ENCODE results near the gene CNTNAP5.

The CNTNAP5 gene

GRCh38 chr2:124201713-124202112 is 176.6 kb downstream of the CNTNAP5 start:
- H3K9ac ChIP-seq = no peak overlapping the region
- H3K27me3 ChIP-seq = no peaks in the 10 kb centered on the region
- no peak overlapping the region for H3K4me2 ChIP-seq
- no peaks in the 10 kb centered on the region for H3K36me3 ChIP-seq
- no peak overlapping the region for H3K4me3 ChIP-seq
- no peak for TF ChIP-seq Cebpa-rat (IDR thresholded peaks at IDR 0.05)
- no peaks in the 10 kb centered on the region for H4K20me1 ChIP-seq
- no peaks in the 10 kb centered on the region for H3K4me1 ChIP-seq
- peaks cover 9 to 29% (median 17%) of the 10 kb centered on the region in 11 experiments; a peak in 21 of 22 replicates for H3K9me3 ChIP-seq (replicated peaks in 1 of 11)
- no peak overlapping the region for H3K27ac ChIP-seq

DNA sequence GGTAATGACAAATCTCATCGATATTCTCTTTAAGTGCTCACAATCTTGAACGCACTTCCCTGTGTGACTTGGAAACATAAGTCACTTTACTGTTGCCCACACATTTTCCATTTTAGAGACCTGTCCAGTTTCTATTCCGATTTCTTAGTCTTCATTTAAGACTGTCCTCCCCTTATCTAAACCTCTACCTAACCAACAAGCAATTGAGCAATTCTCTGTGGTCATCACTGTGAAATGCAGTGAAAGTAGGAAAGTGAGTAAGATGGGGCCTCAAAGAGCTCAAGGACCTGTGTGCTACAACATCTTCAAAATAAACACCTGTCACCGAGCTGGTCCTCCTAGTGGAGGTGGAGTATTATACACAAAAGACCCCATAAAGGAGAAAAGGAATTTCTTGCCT is 184.4 kb downstream of the CNTNAP5 start:
- no peaks in the 10 kb centered on the region for H4K20me1 ChIP-seq
- no peak overlapping the region for H3K4me3 ChIP-seq
- no peaks in the 10 kb centered on the region for H3K4me1 ChIP-seq
- peaks cover 9 to 17% (median 13%) of the 10 kb centered on the region in 11 experiments; a peak in 21 of 22 replicates for H3K9me3 ChIP-seq (replicated peaks in 1 of 11)
- no peaks in the 10 kb centered on the region for H3K36me3 ChIP-seq
- H3K9ac ChIP-seq = no peak overlapping the region
- no peak overlapping the region for H3K4me2 ChIP-seq
- no peaks in the 10 kb centered on the region for H3K27me3 ChIP-seq
- H3K27ac ChIP-seq = no peak overlapping the region
- no peak for TF ChIP-seq Cebpa-rat (IDR thresholded peaks at IDR 0.05)

DNA sequence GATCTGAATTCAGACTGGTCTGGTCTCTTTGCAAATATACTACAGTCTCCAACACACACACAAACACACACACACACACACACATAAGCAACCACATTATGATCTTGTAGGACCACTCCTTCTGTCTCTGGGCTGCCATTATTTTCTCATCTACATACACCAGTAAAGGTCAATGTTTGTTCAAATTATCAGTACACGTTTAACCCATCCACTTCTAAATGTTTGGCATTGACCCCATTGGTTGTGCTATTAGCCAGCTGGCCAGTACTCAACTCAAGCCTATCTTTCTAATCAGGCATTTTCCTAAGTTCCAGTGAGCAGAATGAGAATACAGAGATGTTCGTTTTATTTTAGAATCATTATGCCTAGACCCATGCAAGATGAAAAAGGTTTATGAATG is 186.4 kb downstream of the CNTNAP5 start:
- Histone ChIP-seq H3K27ac (no peak overlapping the region), H3K4me2 (no peak overlapping the region), H3K9me3 (replicated peaks in 1 of 11) (no peaks in the 10 kb centered on the region), H3K36me3 (no peaks in the 10 kb centered on the region), H4K20me1 (no peaks in the 10 kb centered on the region), H3K4me1 (no peaks in the 10 kb centered on the region), H3K4me3 (no peak overlapping the region), H3K27me3 (no peaks in the 10 kb centered on the region), H3K9ac (no peak overlapping the region)
- no peak for TF ChIP-seq Cebpa-rat (IDR thresholded peaks at IDR 0.05)

- Histone ChIP-seq H3K36me3 (no peaks in the 10 kb centered on the region), H3K4me3 (no peak overlapping the region), H3K27ac (no peak overlapping the region), H3K4me1 (no peaks in the 10 kb centered on the region), H3K9me3 (replicated peaks in 1 of 11) (no peaks in the 10 kb centered on the region), H3K9ac (no peak overlapping the region), H3K4me2 (no peak overlapping the region), H3K27me3 (no peaks in the 10 kb centered on the region), H4K20me1 (no peaks in the 10 kb centered on the region)
- no peak for TF ChIP-seq Cebpa-rat (IDR thresholded peaks at IDR 0.05)
Measured at GRCh38 chr2:124213977-124214587, 189.0 kb downstream of the CNTNAP5 start.

- Histone ChIP-seq H3K4me3 (no peak overlapping the region), H3K9me3 (replicated peaks in 1 of 11) (no peaks in the 10 kb centered on the region), H3K36me3 (no peaks in the 10 kb centered on the region), H3K4me1 (peaks cover 0 to 10% (median 0%) of the 10 kb centered on the region in 10 experiments; a peak in 6 of 20 replicates), H3K4me2 (no peak overlapping the region), H3K27ac (no peak overlapping the region), H3K27me3 (no peaks in the 10 kb centered on the region), H4K20me1 (no peaks in the 10 kb centered on the region), H3K9ac (no peak overlapping the region)
- no peak for TF ChIP-seq Cebpa-rat (IDR thresholded peaks at IDR 0.05)
Measured at GRCh38 chr2:124246170-124246569, 221.1 kb downstream of the CNTNAP5 start.

GRCh38 chr2:124248386-124248785 is 223.3 kb downstream of the CNTNAP5 start:
- peaks cover 0 to 10% (median 0%) of the 10 kb centered on the region in 10 experiments; a peak in 6 of 20 replicates for H3K4me1 ChIP-seq
- no peaks in the 10 kb centered on the region for H3K27me3 ChIP-seq
- H3K9me3 ChIP-seq (replicated peaks in 1 of 11) = no peaks in the 10 kb centered on the region
- no peaks in the 10 kb centered on the region for H4K20me1 ChIP-seq
- no peak overlapping the region for H3K9ac ChIP-seq
- no peak overlapping the region for H3K4me3 ChIP-seq
- no peak overlapping the region for H3K27ac ChIP-seq
- no peak overlapping the region for H3K4me2 ChIP-seq
- no peaks in the 10 kb centered on the region for H3K36me3 ChIP-seq
- no peak for TF ChIP-seq Cebpa-rat (IDR thresholded peaks at IDR 0.05)

DNA sequence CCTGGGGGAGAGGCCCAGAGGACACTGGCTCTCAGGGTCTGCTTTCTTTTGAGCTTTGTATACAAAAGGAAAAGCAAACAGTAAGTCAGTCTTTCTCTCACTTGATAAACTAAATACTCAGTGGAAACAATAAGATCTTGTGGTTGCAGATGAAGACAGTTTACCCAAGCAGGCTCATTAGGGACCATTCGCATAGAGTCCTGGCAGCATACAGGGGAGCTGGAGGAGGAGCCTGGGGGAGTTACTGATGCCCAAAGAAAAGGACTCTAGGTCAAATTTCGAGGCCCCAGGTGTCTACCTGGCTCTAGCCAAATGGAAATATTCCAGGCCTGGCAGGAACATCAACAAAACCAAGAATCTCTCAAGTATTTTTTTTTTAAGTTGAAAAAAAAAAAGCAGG is 225.3 kb downstream of the CNTNAP5 start:
- Histone ChIP-seq H3K27ac (no peak overlapping the region), H3K9me3 (replicated peaks in 1 of 11) (no peaks in the 10 kb centered on the region), H3K4me2 (no peak overlapping the region), H3K36me3 (no peaks in the 10 kb centered on the region), H3K4me1 (no peaks in the 10 kb centered on the region), H3K4me3 (no peak overlapping the region), H3K27me3 (no peaks in the 10 kb centered on the region), H4K20me1 (no peaks in the 10 kb centered on the region), H3K9ac (no peak overlapping the region)
- TF ChIP-seq Cebpa-rat (IDR thresholded peaks at IDR 0.05) = no peak

DNA sequence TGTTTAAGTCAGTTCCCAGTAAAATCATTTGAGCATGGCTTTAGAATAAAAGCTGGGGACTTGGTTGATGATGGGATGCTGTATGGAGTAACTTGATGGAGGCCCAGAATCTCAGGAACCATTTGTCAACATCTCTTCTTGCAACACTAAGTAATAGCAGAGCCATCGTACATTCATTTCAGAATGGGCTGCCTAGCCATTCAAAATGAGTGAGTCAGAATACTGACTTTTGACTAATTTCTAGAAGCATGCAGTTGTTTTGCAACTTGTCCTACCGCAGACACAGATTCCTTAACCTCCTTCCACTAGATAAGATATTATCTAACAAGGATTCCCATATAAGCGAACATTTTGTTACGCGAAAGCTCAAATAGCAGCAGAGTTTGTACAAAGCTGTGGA is 229.5 kb downstream of the CNTNAP5 start:
- no peaks in the 10 kb centered on the region for H3K36me3 ChIP-seq
- H3K4me1 ChIP-seq = no peaks in the 10 kb centered on the region
- no peak overlapping the region for H3K4me2 ChIP-seq
- TF ChIP-seq Cebpa-rat (IDR thresholded peaks at IDR 0.05) = no peak
- H3K9me3 ChIP-seq (replicated peaks in 1 of 11) = no peaks in the 10 kb centered on the region
- no peaks in the 10 kb centered on the region for H3K27me3 ChIP-seq
- no peak overlapping the region for H3K9ac ChIP-seq
- no peak overlapping the region for H3K27ac ChIP-seq
- H3K4me3 ChIP-seq = no peak overlapping the region
- H4K20me1 ChIP-seq = no peaks in the 10 kb centered on the region

DNA sequence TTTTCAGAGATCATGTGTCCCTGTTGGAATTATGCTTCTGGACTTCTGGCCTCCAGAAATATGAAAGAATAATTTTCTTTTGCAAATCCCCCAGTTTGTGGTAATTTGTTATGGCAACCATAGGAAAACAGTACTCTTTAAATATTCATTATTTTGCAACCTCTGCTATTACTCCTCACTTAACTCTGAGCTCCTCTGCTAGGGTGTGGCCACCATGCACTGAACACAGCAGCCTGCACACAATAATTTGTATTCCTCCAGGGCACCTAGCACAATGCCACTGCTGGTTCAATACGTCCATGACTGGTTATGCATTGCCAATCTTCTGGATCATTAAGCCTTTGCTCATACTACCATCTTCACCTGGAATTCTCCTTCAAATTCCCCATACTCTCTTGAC is 232.0 kb downstream of the CNTNAP5 start:
- Histone ChIP-seq H3K36me3 (no peaks in the 10 kb centered on the region), H3K27me3 (no peaks in the 10 kb centered on the region), H3K4me2 (no peak overlapping the region), H3K4me3 (no peak overlapping the region), H3K9ac (no peak overlapping the region), H3K4me1 (no peaks in the 10 kb centered on the region), H3K27ac (no peak overlapping the region), H4K20me1 (no peaks in the 10 kb centered on the region), H3K9me3 (replicated peaks in 1 of 11) (no peaks in the 10 kb centered on the region)
- no peak for TF ChIP-seq Cebpa-rat (IDR thresholded peaks at IDR 0.05)

GRCh38 chr2:124258140-124258880 is 233.2 kb downstream of the CNTNAP5 start:
- no peak overlapping the region for H3K27ac ChIP-seq
- no peak overlapping the region for H3K4me2 ChIP-seq
- no peaks in the 10 kb centered on the region for H3K27me3 ChIP-seq
- H4K20me1 ChIP-seq = no peaks in the 10 kb centered on the region
- H3K9ac ChIP-seq = no peak overlapping the region
- H3K36me3 ChIP-seq = no peaks in the 10 kb centered on the region
- no peaks in the 10 kb centered on the region for H3K9me3 ChIP-seq (replicated peaks in 1 of 11)
- no peak overlapping the region for H3K4me3 ChIP-seq
- H3K4me1 ChIP-seq = no peaks in the 10 kb centered on the region
- TF ChIP-seq Cebpa-rat (IDR thresholded peaks at IDR 0.05) = no peak
